HEK293 (cell line): ENCODE measurements around the gene DDR1.

Experiments
- GLI2 ChIP-seq: fragments of 450-650 bp; formaldehyde crosslinking; IDR thresholded peaks from 2 replicates; pipeline ENCODE4; 2017; ENCODE audit warnings: missing biosample characterization, missing genetic modification characterization, low read depth, borderline replicate concordance
- HOXC10 ChIP-seq: sonication (generic); formaldehyde crosslinking; IDR thresholded peaks from 2 replicates; pipeline ENCODE4 v1.8.1; 2023; ENCODE audit warnings: mild to moderate bottlenecking, missing genetic modification reagents
- SP3 ChIP-seq: fragments of 450-650 bp; formaldehyde crosslinking; IDR thresholded peaks from 2 replicates; pipeline ENCODE4 v1.5.1; 2016; ENCODE audit warnings: missing biosample characterization, missing genetic modification characterization
- SP7 ChIP-seq: fragments of 450-650 bp; formaldehyde crosslinking; IDR thresholded peaks from 2 replicates; pipeline ENCODE4 v1.5.1; 2016; ENCODE audit warnings: missing biosample characterization, missing genetic modification characterization
- TCF7L2 ChIP-seq: IDR thresholded peaks from 2 replicates; pipeline ENCODE4 v1.6.1; 2011; ENCODE audit warnings: low read depth, mild to moderate bottlenecking, inconsistent platforms, low read length, moderate library complexity, borderline replicate concordance
- ZFHX2 ChIP-seq: fragments of 450-650 bp; formaldehyde crosslinking; conservative IDR thresholded peaks from 2 replicates; pipeline ENCODE4 v1.5.1; 2016; ENCODE audit warnings: missing biosample characterization, missing genetic modification characterization
- ZFP41 ChIP-seq: fragments of 450-650 bp; formaldehyde crosslinking; IDR thresholded peaks from 2 replicates; pipeline ENCODE4 v1.5.1; 2016; ENCODE audit warnings: missing biosample characterization, missing genetic modification characterization, borderline replicate concordance
- ZIC2 ChIP-seq: fragments of 450-650 bp; formaldehyde crosslinking; IDR thresholded peaks from 2 replicates; pipeline ENCODE4 v1.5.1; 2016; ENCODE audit warnings: missing biosample characterization, missing genetic modification characterization
- ZNF157 ChIP-seq: fragments of 450-650 bp; formaldehyde crosslinking; IDR thresholded peaks from 2 replicates; pipeline ENCODE4 v1.5.1; 2016; ENCODE audit warnings: missing biosample characterization, missing genetic modification characterization
- ZNF324 ChIP-seq: fragments of 450-650 bp; formaldehyde crosslinking; IDR thresholded peaks from 2 replicates; pipeline ENCODE4 v1.5.1; 2016; ENCODE audit warnings: missing biosample characterization, missing genetic modification characterization
- ZNF354C ChIP-seq: fragments of 450-650 bp; formaldehyde crosslinking; IDR thresholded peaks from 2 replicates; pipeline ENCODE4 v1.5.1; 2016; ENCODE audit warnings: missing biosample characterization, missing genetic modification characterization, low read depth, borderline replicate concordance
- ZNF529 ChIP-seq: fragments of 450-650 bp; formaldehyde crosslinking; IDR thresholded peaks from 2 replicates; pipeline ENCODE4 v1.5.1; 2017; ENCODE audit warnings: missing genetic modification characterization, missing biosample characterization; ENCODE audit not compliant: insufficient replicate concordance
- ZNF571 ChIP-seq: fragments of 450-650 bp; formaldehyde crosslinking; IDR thresholded peaks from 2 replicates; pipeline ENCODE4 v1.5.0; 2017; ENCODE audit warnings: missing biosample characterization, missing genetic modification characterization
- ZNF629 ChIP-seq: fragments of 450-650 bp; formaldehyde crosslinking; IDR thresholded peaks from 2 replicates; pipeline ENCODE4 v1.5.1; 2017; ENCODE audit warnings: missing biosample characterization, missing genetic modification characterization
- ZNF660 ChIP-seq: fragments of 450-650 bp; IDR thresholded peaks from 2 replicates; pipeline ENCODE4 v1.5.1; 2018; ENCODE audit warnings: missing biosample characterization, mild to moderate bottlenecking, missing genetic modification characterization
- ZNF837 ChIP-seq: fragments of 450-650 bp; formaldehyde crosslinking; IDR thresholded peaks from 2 replicates; pipeline ENCODE4 v1.5.1; 2016; ENCODE audit warnings: missing biosample characterization, missing genetic modification characterization
- TF ChIP-seq, protein P1 (sequence below): fragments of 450-650 bp; formaldehyde crosslinking; IDR thresholded peaks from 2 replicates; pipeline ENCODE4 v1.5.1; 2016; ENCODE audit warnings: missing biosample characterization, missing genetic modification characterization
- TF ChIP-seq, protein P2 (sequence below): fragments of 450-650 bp; formaldehyde crosslinking; IDR thresholded peaks from 2 replicates; pipeline ENCODE4 v1.5.1; 2016; ENCODE audit warnings: missing biosample characterization, missing genetic modification characterization
- TF ChIP-seq, protein P3 (sequence below): fragments of 450-650 bp; formaldehyde crosslinking; IDR thresholded peaks from 2 replicates; pipeline ENCODE4 v1.5.1; 2017; ENCODE audit warnings: missing biosample characterization, missing genetic modification characterization
- TF ChIP-seq, protein P4 (sequence below): fragments of 450-650 bp; formaldehyde crosslinking; IDR thresholded peaks from 2 replicates; pipeline ENCODE4 v1.5.1; 2016; ENCODE audit warnings: missing biosample characterization, missing genetic modification characterization
- TF ChIP-seq, protein P5 (sequence below): fragments of 450-650 bp; formaldehyde crosslinking; IDR thresholded peaks from 2 replicates; pipeline ENCODE4 v1.5.1; 2017; ENCODE audit warnings: missing biosample characterization, missing genetic modification characterization
- TF ChIP-seq, protein P6 (sequence below): fragments of 450-650 bp; formaldehyde crosslinking; IDR thresholded peaks from 2 replicates; pipeline ENCODE4 v1.5.1; 2017; ENCODE audit warnings: missing biosample characterization, missing genetic modification characterization

The DDR1 gene

DNA sequence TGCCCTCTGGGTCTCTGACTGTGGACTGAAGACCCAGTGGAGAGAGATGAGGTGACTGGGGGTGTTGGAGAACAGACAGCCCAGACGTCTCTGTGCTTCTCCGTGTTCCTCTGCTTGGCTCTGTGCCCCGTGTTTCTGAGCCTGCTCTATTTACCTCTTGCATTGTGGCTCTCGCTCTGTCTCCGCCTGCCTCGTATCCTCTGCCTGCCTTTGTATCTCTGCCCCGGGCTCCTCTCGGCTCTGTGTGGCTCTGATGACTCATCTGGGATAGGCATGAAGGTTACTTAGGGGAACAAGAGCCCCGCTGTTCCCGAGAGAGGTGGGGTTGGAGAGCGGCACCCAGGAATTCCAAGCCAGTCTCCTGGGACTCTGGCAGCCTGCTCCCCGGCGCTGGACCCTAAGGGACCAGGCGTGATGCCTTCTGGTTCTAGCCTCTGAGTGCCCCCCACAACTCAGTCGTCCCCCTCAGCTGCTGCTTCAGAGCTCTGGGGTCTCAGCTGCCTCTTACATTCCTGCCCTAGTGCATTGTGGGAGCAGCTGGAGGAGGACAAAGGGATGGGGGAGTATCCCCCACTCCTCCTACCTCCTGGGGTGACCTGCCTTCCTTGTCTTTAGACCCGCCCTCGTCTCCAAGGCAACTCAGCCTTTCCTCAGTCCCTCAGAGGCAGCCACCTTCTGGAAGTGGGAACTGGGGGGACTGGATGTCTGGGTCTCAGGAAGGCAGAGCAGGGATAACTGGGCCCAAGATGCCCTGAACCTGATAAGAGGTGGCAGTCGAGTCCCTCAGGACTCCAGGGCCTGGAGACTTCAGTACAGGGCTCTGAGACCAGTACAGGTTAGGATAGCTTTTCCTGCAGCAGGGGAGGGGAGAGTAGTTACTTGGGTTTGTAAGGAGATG lies 1.9 kb downstream of the DDR1 start (continued):
- TF ChIP-seq, protein P1, sequence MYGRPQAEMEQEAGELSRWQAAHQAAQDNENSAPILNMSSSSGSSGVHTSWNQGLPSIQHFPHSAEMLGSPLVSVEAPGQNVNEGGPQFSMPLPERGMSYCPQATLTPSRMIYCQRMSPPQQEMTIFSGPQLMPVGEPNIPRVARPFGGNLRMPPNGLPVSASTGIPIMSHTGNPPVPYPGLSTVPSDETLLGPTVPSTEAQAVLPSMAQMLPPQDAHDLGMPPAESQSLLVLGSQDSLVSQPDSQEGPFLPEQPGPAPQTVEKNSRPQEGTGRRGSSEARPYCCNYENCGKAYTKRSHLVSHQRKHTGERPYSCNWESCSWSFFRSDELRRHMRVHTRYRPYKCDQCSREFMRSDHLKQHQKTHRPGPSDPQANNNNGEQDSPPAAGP (tag by site-specific recombination): peak; percentile 63; the same call in 1 of the 2 replicates
- TF ChIP-seq ZFHX2 (tag by site-specific recombination): peak; percentile 85
- no peak for TF ChIP-seq ZNF837 (tag by site-specific recombination)
- peak; percentile 33; the same call in 1 of the 2 replicates for TF ChIP-seq ZNF629 (tag by site-specific recombination)
- TF ChIP-seq ZNF157 (tag by site-specific recombination): no peak
- TF ChIP-seq TCF7L2: no peak
- no peak for TF ChIP-seq HOXC10
- TF ChIP-seq, protein P2, sequence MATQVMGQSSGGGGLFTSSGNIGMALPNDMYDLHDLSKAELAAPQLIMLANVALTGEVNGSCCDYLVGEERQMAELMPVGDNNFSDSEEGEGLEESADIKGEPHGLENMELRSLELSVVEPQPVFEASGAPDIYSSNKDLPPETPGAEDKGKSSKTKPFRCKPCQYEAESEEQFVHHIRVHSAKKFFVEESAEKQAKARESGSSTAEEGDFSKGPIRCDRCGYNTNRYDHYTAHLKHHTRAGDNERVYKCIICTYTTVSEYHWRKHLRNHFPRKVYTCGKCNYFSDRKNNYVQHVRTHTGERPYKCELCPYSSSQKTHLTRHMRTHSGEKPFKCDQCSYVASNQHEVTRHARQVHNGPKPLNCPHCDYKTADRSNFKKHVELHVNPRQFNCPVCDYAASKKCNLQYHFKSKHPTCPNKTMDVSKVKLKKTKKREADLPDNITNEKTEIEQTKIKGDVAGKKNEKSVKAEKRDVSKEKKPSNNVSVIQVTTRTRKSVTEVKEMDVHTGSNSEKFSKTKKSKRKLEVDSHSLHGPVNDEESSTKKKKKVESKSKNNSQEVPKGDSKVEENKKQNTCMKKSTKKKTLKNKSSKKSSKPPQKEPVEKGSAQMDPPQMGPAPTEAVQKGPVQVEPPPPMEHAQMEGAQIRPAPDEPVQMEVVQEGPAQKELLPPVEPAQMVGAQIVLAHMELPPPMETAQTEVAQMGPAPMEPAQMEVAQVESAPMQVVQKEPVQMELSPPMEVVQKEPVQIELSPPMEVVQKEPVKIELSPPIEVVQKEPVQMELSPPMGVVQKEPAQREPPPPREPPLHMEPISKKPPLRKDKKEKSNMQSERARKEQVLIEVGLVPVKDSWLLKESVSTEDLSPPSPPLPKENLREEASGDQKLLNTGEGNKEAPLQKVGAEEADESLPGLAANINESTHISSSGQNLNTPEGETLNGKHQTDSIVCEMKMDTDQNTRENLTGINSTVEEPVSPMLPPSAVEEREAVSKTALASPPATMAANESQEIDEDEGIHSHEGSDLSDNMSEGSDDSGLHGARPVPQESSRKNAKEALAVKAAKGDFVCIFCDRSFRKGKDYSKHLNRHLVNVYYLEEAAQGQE: peak; percentile 67
- TF ChIP-seq GLI2: no peak
- TF ChIP-seq, protein P3, sequence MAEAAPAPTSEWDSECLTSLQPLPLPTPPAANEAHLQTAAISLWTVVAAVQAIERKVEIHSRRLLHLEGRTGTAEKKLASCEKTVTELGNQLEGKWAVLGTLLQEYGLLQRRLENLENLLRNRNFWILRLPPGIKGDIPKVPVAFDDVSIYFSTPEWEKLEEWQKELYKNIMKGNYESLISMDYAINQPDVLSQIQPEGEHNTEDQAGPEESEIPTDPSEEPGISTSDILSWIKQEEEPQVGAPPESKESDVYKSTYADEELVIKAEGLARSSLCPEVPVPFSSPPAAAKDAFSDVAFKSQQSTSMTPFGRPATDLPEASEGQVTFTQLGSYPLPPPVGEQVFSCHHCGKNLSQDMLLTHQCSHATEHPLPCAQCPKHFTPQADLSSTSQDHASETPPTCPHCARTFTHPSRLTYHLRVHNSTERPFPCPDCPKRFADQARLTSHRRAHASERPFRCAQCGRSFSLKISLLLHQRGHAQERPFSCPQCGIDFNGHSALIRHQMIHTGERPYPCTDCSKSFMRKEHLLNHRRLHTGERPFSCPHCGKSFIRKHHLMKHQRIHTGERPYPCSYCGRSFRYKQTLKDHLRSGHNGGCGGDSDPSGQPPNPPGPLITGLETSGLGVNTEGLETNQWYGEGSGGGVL (tag by site-specific recombination): peak; percentile 89
- TF ChIP-seq SP3 (tag by site-specific recombination): peak; percentile 44; the same call in 1 of the 2 replicates
- no peak for TF ChIP-seq ZNF354C (tag by site-specific recombination)
- no peak for TF ChIP-seq ZFP41 (tag by site-specific recombination)
- TF ChIP-seq, protein P4, sequence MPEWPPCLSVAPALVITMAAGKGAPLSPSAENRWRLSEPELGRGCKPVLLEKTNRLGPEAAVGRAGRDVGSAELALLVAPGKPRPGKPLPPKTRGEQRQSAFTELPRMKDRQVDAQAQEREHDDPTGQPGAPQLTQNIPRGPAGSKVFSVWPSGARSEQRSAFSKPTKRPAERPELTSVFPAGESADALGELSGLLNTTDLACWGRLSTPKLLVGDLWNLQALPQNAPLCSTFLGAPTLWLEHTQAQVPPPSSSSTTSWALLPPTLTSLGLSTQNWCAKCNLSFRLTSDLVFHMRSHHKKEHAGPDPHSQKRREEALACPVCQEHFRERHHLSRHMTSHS (tag by site-specific recombination): no peak
- TF ChIP-seq, protein P5, sequence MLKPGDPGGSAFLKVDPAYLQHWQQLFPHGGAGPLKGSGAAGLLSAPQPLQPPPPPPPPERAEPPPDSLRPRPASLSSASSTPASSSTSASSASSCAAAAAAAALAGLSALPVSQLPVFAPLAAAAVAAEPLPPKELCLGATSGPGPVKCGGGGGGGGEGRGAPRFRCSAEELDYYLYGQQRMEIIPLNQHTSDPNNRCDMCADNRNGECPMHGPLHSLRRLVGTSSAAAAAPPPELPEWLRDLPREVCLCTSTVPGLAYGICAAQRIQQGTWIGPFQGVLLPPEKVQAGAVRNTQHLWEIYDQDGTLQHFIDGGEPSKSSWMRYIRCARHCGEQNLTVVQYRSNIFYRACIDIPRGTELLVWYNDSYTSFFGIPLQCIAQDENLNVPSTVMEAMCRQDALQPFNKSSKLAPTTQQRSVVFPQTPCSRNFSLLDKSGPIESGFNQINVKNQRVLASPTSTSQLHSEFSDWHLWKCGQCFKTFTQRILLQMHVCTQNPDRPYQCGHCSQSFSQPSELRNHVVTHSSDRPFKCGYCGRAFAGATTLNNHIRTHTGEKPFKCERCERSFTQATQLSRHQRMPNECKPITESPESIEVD (tag by site-specific recombination): no peak
- TF ChIP-seq, protein P6, sequence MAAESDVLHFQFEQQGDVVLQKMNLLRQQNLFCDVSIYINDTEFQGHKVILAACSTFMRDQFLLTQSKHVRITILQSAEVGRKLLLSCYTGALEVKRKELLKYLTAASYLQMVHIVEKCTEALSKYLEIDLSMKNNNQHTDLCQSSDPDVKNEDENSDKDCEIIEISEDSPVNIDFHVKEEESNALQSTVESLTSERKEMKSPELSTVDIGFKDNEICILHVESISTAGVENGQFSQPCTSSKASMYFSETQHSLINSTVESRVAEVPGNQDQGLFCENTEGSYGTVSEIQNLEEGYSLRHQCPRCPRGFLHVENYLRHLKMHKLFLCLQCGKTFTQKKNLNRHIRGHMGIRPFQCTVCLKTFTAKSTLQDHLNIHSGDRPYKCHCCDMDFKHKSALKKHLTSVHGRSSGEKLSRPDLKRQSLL: peak; percentile 89
- peak; percentile 70 for TF ChIP-seq ZIC2 (tag by site-specific recombination)
- TF ChIP-seq ZNF529 (tag by site-specific recombination): no peak
- no peak for TF ChIP-seq ZNF324
- peak; percentile 71; the same call in 1 of the 2 replicates for TF ChIP-seq SP7 (tag by site-specific recombination)
- TF ChIP-seq ZNF571 (tag by site-specific recombination): no peak
- TF ChIP-seq ZNF660 (tag by site-specific recombination): peak; percentile 73; the same call in 1 of the 2 replicates
